ELR (cell line): ENCODE measurements around the gene CAMKK1.

Source experiments
- DNase-seq: peaks from one replicate; pipeline ENCODE4 v3.0.0-alpha.2; 2015; ENCODE audit warnings: low read depth

CAMKK1 gene

DNA sequence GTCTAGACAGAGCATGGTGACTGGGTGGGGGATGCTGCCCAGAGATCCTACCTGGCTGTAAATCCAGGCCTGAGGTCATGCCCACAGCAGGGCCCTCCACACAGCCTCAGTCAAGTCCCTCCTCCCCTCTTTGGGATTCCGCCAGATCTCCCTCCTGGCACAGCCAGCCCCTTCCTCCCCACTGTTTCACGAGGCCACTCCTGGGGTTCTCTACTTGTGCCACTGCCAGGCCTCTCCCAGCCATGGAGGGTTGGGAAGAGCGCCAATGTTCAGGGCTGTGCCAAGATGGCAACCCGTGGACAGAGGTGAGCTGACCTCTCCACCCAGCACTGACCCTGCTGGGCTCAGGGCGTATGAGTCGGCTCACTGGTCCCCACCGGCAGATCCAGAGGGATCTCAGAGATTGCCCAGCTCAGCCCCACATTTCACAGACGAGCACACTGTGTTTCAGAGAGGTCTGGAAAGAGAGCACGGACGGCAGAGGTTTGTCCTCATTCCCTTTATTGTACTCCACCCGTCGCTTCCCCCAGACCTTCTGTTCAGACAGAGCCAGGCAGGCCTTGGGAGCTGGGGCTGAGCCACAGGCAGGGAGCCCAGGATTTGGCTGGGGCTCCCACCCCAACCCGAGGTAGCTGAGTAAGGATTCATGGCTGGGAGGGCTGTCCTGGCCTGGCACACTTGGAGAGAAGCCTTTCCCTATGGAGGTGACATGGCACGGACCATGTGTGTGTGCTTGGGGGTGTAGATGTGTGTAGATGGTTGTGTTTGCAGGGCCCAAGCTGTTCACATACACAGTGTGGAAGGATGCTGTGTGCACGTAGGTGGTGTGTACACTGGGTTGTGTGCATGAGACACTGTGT lies 3.5 kb upstream of the CAMKK1 start:
- DNase-seq = no peak

DNA sequence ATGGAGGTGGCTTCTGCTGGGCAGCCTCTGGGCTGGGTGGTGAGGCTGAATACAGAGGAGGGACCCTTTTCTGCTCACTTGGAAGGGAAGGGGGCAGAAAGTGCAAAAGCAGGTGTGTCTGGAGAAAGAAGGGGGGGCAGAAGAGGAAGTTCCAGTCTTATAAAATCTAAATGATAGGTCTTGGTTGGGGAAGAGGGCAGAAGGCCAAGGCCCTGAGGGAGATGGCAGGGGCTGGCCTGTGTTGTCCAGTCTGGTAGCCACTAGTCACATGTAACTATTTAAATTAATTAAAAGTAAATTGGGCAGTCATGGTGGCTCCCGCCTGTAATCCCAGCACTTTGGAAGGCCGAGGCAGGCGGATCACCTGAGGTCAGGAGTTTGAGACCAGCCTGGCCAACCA lies 2.5 kb upstream of the CAMKK1 start:
- DNase-seq = no peak

DNA sequence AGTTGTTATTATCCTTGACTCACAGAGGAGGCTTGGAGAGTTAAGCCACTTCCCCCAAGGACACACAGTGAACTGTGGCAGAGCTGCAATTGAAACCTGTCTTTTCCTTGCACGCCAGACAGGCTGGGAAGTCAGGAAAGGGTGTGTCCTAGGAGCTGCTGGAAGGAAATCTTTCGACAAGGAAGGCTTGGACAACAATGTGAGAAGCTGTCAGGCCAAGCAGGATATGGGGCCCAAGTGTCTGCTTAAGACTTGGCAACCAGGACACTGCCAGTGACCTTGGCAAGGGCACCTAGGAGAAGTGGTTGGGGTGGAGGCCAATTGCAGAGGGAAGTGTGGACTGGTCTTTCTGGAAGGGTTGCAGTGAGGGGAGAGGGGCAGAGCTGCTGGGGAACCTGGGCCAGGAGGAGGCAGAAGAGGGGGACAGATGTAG lies 2.1 kb upstream of the CAMKK1 start:
- peak; percentile 41 for DNase-seq

DNA sequence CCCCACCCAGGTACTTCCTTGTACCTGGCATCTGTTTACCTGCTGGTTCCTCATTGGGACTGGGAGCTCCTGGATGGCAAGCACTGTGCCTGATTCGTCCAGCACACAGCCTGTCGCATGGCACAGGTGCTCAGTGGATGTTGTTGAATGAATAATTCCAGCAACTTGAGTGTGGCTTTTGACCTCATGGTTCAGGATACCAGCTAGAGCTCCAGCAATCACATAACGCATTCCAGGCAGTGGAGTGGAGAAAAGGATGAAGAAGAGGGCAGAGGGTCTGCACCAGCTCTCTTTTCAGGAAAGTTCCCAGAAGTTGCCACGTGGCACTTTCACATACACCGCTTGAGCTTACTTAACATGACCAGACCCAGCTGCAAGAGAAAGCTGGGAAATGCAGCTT lies 1.3 kb upstream of the CAMKK1 start:
- DNase-seq = no peak

DNA sequence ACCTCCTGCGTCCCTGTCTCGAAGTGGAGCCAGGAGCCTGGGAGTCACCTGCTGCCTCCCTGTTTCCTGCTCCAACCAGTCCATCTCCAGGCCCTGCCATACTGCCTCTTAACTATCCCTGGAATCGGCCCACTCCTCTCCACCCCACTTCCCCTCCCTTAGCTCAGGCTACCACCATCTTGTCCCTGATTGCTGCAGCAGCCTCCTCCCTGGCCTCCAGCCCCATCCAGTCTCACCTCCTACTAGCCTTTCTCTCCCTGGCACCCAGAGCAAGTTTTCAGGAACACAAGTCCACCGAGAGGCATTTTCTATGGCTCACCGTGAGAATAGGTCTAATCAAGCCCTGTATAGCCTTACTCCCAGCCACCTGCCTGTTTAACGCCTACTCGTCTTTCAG lies 865 bp upstream of the CAMKK1 start:
- no peak for DNase-seq

DNA sequence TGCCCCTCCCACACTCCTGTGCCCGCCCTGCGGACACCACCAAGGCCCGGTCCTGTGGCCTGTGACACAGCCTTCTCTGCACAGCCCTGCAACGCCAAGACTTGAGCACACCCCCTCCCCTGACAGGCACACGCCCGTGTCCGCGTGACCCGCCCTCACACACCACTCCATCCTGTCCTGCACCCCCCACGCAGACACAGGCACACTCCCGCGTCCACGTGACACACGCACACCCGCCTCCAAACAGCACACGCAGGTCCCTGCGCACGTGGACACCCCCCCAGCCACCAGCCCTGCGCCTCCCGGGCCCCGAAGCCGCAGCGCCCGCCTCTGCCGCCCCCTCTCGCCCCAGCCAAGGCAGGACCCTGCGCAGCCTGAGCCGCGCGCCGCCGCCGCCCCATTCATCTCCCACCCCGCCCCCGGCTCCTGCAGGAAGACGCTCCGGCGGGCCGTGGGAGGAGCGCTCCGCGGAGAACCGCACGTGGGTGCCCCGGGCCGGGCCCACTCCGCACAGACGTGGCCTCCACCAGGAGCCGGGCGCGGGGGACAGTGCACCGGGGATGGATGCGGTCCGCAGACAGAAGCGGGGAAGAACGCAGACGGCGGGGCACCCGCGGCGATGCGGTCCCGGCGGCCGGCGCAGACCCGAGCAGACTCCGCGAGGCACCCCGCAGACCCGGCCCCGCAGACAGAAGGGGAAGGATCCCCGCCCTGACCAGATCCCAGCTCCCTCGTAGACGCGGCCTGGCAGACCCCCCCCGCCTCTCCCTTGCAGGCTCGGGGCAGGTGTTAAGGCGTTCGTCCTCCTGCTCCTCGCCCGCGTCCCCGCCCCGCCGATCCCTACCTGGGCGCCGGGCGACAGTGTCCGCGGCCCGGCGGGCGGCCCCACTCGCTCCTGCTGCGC lies 506 bp downstream of the CAMKK1 start:
- peak; percentile 80 for DNase-seq

DNA sequence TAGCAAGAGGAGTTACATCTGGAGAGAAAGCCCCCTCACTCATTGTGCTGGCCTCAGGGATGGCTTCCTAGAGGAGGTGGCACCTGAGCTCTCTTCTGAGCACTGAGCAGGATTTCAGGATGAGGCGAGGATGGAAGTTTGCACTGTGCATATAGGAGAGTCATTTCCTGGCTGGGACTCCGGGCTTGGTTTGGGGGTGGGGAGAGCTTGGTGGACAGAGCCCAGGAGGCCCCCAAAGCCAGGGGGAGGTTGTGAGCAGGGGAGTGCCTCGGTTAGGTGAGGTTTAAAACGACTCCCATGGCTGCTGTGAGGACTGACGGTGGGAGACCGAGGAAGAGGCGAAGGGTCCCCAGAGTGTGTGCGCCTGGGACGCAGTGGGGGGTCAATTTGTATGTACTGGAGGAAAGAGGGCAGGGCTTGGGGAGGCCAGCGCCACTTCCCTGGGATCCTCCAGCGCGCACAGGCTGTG lies 1.2 kb downstream of the CAMKK1 start:
- peak; percentile 68 for DNase-seq

DNA sequence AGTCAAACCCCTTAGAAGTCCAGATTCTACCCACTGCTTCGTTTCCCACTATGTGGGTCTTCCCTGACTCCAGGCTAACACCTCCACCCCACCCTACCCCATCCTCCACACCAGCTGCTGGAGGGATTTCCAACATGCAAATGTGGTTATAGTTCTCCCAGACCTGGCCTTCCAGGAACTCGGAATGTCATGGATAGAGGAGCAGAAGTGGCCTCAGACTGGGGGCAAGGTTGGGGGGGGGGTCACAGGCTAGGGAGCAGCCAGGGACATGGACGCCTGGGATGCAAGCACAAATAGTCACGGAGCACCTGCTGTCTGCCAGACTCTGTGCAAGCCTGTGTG lies 2.0 kb downstream of the CAMKK1 start:
- DNase-seq = no peak

DNA sequence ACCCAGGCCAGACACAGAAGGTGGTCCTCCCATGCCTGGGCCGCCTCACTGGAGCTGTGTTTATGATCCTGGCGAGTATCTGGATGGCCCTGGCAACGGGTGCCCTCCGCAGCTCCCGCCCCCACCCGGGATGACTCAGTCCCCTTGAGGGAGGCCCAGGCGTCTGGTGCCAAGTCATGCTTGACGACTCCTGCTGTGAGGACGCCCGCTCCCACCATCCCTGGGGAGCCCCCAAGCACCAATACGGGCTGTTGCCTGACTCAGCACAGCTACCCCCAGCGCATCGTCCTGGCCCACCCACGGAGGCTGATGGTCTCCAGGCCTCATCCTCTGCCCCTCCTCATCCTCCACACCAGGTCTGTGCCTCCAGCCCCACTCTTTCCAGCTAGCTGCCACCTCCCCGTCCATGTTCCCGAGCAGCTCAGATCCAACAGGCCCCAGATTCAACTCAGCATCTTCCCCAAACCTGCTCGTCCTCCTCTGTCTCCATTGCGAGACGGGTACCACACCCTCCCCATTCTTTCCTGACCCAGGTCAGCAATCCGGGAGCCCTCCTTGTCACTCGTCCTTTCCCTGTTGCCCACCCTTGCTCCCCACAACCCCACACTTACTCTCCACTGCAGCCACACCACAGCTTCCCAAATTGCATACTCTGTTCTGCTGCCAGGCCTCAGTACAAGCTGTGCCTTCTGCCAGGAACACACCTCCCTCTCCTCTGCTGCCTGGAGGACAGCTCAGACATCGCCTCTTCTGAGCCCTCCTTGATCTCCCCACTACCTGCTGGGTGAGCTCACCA lies 2.6 kb downstream of the CAMKK1 start:
- DNase-seq = peak; percentile 97

DNA sequence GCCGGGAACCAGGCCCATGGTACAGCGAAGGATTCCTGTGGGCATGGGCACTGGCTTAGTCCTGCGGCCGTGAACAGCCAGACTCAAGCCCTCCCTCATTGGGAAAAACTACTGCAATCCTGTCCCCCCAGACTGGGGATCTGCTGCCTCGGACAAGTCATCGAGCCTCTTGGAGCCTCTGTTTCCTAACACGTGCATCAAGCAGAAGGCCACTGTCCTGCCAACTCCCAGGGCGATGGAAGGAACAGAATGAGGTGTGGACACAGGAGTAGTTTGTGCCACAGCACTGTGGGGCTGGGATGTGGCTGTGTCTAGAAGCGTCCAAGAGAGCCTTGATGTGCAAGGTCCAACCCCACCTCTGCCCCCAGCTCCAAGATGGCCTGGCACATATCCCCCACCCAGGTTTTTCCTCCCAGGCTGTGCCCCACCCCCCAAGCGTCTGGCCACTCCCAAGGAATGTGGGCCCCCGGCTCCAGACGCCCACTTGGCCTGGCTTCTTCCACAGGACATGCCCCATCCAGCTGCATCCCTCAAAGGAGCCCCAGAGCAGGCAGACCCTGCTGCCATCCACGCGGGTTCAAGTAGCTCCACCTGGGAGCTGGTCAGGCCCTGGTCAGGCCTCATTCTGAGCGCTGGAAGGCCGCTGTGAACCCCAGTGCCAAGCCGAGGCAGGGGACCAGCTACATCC lies 3.4 kb downstream of the CAMKK1 start:
- DNase-seq = no peak

DNA sequence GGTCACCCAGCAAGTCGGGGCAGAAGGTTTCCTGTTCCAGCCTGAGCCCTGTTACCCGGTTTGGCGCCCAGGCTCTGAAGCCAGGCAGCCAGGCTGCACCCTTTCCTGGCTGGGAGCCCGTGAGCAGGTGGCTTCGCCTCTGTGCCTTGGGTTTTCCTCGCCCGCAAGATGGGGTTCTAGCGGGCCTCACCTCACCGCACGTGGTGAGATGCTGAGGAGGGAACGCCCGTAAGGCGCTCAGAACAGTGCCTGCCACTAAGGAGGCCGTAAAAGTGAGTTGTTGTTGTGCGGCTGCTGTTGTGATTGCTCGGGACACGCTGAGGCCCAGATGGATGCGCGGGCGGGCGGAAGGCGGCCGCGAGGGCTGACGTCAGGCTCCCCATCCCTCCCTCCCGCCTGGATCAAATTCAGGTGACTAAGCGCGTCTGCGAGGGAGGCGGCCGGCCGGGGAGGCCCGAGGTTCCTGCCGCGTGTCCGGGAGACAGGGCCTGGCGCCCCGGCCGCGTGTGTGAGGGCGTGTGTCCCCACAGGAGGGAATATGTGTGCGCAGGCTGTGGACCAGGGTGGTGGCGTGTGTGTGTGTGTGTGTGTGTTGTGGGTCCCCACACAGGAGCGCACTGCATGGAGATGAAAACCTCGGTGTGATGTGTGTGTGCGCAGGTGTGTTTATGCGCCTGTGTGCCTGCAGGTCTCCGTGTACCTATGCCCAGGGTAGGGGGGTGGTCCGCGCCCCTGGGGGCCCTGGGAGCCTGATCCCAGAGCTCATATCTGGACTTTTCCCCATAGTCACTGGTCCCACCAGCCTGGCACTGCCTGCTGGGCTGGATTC lies 4.3 kb downstream of the CAMKK1 start:
- DNase-seq = peak; percentile 96

DNA sequence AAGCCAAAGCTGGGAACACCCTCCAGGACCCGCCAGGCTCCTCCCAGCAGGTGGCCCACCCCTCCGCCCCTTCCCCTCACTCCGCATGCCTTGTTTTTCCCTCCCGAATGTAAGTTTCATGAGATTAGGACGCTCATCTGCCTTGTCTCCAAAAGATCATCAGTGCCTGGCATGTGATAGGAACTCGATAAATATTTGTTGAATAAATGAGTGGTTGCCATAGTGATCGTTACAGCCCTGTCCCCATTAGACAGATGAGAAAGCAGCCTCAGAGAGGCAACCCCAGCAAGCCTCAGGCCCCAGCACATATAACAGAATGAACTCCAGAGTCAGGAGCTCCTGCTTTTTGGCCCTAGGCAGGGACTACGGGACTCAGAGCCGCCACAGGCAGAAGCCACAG lies 5.0 kb downstream of the CAMKK1 start:
- DNase-seq = no peak

DNA sequence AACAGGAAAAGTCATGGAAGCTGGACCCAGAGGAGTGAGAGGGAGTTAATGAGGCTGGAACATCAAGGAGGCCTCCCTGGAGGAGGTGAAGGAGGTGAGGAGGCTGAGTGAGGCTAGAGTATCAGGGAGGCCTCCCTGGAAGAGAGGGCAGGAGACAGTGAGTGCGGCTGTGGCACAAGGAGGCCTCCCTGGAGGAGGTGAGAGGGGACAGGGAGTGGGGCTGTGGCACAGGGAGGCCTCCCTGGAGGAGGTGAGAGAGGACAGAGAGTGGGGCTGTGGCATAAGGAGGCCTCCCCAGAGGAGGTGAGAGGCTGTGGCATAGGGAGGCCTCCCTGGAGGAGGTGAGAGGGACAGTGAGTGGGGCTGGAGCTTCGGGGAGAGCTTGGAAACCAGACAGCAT lies 5.5 kb downstream of the CAMKK1 start:
- DNase-seq = no peak

DNA sequence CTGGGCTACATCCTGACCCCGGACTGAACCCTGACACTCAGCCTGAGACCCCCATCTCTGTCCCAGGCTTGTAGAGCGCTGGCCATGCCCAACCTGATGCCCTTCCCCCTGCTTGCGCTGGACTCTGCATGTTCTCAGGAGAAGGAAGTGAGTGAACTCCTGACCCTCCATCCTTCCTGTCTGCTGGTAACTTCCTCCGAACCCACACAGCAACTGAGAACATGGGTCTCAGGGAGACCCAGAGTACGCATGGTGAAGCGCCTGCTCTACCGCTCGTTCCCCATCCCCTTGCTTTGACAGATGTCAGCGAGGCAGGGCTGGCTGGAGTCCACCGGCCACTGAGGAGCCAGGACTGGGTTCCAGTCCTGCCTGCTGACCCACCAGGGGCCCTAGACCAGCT lies 6.1 kb downstream of the CAMKK1 start:
- no peak for DNase-seq

DNA sequence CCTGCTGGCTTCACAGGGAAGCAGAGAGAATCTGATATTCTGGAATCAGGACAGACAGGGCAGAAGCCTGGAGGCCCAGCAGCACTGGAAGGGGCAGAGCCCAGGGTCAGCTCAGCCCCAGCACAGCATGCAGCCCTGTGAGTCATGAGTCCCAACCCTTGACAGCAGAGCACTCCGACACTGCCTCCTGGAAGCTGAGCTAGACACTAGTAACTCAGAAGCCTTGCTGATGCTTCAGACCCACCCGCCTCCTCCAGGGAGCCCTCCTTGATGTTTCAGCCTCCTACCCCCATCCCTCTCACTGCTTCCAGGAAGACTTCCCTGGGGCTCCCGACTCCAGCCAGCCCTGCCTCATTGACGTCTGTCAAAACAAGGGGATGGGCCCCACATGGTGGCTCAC lies 6.9 kb downstream of the CAMKK1 start:
- peak; percentile 86 for DNase-seq

DNA sequence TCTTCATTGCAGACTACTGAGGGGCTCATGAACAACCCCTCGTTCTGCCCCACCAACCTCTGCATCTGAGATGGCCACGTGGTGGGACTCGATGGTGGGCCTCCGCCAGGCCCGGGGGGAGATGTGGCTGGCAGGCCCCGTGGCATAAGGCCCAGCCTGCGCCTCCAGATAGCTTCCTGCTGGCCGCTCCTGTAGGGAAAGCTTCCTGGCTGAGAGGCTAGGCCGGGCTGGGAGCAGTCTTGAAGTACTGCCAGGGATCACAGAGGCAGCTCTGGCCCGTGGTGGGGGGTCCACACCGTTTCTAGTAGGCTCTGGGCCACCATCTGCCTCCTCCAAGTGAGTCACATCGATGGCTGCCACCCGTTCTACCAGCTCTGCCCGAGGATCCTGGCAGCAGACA lies 7.6 kb downstream of the CAMKK1 start:
- no peak for DNase-seq

DNA sequence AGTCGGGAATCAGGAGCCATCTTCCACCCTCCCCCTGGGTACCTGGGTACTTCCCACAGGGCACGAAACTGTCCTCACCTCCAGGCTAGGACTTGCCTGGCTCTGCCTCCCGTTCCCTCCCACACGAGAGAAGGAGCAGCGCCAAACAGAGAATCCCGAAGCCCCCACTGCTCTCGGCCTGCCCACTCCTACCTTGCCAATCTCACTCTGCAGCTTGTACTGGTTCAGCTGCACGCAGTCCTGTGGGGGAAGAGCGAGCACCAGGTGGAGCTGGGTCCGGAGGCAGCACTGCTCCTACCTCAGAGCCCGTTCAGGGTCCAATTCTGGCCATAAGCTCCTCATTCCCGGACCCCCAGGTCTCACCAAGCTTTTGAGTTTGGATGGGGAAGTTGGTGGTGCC lies 8.7 kb downstream of the CAMKK1 start:
- no peak for DNase-seq

DNA sequence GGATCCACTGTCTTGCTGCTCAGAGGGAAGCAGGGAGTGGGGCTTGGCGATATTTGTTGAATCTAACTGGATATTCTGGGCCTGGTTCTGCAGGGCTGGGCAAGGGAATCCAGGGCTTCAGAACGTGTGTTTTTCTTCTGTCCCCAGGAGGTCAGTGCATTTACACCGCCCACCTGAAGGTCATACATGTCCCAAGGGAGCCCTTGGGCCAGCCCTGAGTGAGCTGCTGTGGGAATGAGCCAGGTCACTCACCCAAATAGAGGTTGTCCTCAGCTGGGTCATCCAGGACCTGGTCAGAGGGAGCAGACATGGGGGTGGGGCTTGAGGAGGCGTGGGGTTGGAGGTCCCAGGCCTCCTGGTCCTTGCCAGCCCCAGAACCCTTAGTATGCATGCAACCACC lies 10.6 kb downstream of the CAMKK1 start:
- no peak for DNase-seq

DNA sequence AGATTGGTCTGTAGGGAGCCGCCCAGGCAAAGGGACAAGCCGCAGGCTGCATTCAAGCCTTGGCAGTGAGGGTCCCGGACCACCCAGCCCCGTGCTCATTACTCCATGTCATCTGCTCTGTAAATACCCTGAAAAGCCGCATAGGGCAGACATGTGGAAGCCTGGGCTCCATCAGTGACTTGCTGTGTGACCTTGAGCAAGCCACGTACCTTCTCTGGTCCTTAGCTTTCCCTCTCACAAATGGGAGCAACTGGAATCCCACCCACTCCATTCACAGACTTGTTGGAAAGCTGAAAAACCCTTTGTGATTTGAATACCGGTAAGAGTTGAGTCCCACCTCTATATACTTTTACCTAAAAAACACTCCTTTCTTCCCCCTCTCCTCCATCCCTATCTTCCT lies 11.9 kb downstream of the CAMKK1 start:
- no peak for DNase-seq

DNA sequence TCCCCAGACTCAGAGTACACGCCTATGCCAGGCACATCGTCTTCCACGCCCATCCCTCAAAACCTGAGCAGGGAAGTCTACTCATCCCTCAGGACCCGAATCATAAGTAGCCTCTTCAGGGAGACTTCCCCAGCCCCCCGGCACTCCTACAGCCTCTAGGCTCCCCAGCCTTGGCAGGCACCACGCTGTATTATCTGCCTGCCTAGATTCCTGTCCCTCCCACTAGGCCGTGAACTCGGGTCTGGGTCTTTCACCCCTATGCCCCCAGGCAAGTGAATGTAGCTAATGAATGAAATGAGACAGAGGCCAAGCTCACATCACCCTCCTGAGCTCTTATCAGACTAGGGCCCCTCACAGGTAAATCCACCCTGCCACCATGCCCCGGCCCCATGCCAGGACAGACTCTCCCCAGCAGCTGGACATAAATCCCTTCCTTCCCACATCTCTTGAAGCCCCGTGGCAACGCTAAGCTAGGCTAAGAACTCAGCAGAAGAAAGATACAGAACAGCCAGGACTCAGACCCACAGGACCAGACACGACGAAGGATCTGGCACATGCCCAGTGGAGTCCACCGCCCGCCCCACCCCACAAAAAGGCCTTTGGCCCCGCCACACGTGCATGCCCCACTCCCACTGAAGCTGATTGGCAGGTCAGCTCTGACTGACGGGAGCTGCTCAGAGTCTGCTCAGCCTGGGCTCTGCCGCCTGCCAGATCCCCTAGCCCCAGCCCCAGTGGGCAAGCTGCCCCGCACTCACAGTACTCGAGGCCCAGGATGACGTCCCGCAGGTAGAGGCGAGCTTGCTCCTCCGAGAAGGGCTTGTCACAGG lies 13.0 kb downstream of the CAMKK1 start:
- DNase-seq = no peak
